BLaER1 treated with 17β-estradiol and CSF1 and Interleukin-3, amounts not matched to agents 10 nM and 100 nM (cell line): ENCODE measurements around the gene GIMD1.
"Not testable (repeated sequence)": the region's sequence is repeated elsewhere in the genome, so short reads cannot be mapped to it uniquely, and the experiment has no call there.

Experiments
- H3K27ac ChIP-seq, 11 experiments: shearing (Covaris generic); formaldehyde crosslinking; 2 replicates each; pipeline ENCODE4 v1.8.1; 2022
- H3K27me3 ChIP-seq, 11 experiments: shearing (Covaris generic); formaldehyde crosslinking; 2 replicates each; pipeline ENCODE4 v1.8.1; 2022
- H3K36me3 ChIP-seq, 11 experiments: shearing (Covaris generic); formaldehyde crosslinking; 2 replicates each; pipeline ENCODE4 v1.8.1; 2022
- H3K4me1 ChIP-seq, 10 experiments: shearing (Covaris generic); formaldehyde crosslinking; 2 replicates each; pipeline ENCODE4 v1.8.1; 2022
- H3K4me2 ChIP-seq, 11 experiments: shearing (Covaris generic); formaldehyde crosslinking; 2 replicates each; pipeline ENCODE4 v1.8.1; 2022
- H3K4me3 ChIP-seq, 10 experiments: shearing (Covaris generic); formaldehyde crosslinking; 2 replicates each; pipeline ENCODE4 v1.8.1; 2022
- H3K9ac ChIP-seq, 11 experiments: shearing (Covaris generic); formaldehyde crosslinking; 2 replicates each; pipeline ENCODE4 v1.8.1; 2022
- H3K9me3 ChIP-seq, 11 experiments: shearing (Covaris generic); formaldehyde crosslinking; replicated peaks in 1 of 11; 2 replicates each; pipeline ENCODE4 v1.8.1; 2022
- H4K20me1 ChIP-seq, 11 experiments: shearing (Covaris generic); formaldehyde crosslinking; 2 replicates each; pipeline ENCODE4 v1.8.1; 2022
- Cebpa-rat ChIP-seq, 11 experiments: shearing (Covaris generic); IDR thresholded peaks; 2 replicates each; pipeline ENCODE4 v1.8.1; 2022

GIMD1 gene

DNA sequence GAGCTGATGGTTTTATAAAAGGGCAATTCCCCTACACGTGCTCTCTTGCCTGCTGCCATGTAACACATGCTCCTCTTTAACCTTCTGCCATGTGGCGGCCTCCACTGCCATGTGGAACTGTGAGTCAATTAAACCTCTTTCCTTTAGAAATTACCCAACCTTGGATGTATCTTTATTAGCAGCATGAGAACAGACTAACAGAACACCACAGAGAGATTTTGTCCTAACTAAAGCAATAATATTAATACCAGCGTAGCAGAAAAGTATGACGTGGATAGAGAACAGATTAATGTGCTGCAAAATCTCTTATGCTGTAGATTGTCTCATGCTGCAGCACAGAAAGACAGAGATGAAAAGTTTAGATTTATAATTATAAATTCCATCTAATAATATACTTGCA is 29.1 kb downstream of the GIMD1 start:
- Histone ChIP-seq H3K4me2 (no peak overlapping the region), H3K4me1 (no peaks in the 10 kb centered on the region), H3K9ac (no peak overlapping the region), H3K27ac (no peak overlapping the region), H3K4me3 (no peak overlapping the region), H3K9me3 (peaks cover 42 to 51% (median 48%) of the 10 kb centered on the region in 11 experiments), H3K27me3 (no peaks in the 10 kb centered on the region), H4K20me1 (peaks cover 0 to 42% (median 29%) of the 10 kb centered on the region in 11 experiments; a peak in 13 of 22 replicates), H3K36me3 (peaks cover 88 to 100% (median 98%) of the 10 kb centered on the region in 11 experiments)
- TF ChIP-seq Cebpa-rat (IDR thresholded peaks at IDR 0.05), result no peak

DNA sequence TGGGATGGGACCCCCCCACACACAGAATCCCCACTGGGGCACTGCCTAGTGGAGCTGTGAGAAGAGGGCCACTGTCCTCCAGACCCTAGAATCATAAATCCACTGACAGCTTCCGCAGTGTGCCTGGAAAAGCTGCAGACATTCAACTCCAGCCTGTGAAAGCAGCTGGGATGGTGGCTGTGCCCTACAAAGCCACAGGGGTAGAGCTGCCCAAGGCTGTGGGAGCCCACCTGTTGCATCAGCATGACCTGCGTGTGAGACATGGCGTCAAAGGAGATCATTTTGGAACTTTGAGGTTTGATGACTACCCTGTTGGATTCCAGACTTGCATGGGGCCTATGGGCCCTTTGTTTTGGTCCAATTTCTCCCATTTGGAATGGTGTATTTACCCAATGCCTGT is 29.9 kb downstream of the GIMD1 start:
- Histone ChIP-seq H3K27ac (no peak overlapping the region), H3K4me1 (no peaks in the 10 kb centered on the region), H3K9me3 (peaks cover 42 to 51% (median 48%) of the 10 kb centered on the region in 11 experiments), H3K4me2 (no peak overlapping the region), H3K9ac (no peak overlapping the region), H4K20me1 (peaks cover 0 to 35% (median 23%) of the 10 kb centered on the region in 11 experiments; a peak in 12 of 22 replicates), H3K27me3 (no peaks in the 10 kb centered on the region), H3K4me3 (no peak overlapping the region), H3K36me3 (peaks cover 88 to 100% (median 98%) of the 10 kb centered on the region in 11 experiments)
- no peak for TF ChIP-seq Cebpa-rat (IDR thresholded peaks at IDR 0.05)

DNA sequence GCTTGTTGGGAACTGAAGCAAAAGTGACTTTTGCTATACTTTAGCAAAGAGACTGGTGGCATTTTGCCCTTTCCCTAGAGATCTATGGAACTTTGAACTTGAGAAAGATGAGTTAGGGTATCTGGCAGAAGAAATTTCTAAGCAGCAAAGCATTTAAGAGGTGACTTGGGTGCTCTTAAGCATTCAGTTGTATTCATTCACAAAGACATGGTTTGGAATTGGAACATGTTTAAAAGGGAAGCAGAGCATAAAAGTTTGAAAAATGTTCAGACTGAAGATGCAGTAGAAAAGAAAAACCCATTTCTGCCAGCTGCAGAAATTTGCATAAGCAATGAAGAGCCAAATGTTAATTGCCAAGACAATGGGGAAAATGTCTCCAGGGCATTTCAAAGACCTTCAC is 30.7 kb downstream of the GIMD1 start:
- no peak overlapping the region for H3K27ac ChIP-seq
- H3K9ac ChIP-seq, result no peak overlapping the region
- no peak overlapping the region for H3K4me2 ChIP-seq
- H3K9me3 ChIP-seq, result peaks cover 42 to 51% (median 48%) of the 10 kb centered on the region in 11 experiments
- H4K20me1 ChIP-seq, result peaks cover 0 to 27% (median 20%) of the 10 kb centered on the region in 11 experiments; a peak in 12 of 22 replicates
- no peak overlapping the region for H3K4me3 ChIP-seq
- H3K27me3 ChIP-seq, result no peaks in the 10 kb centered on the region
- no peaks in the 10 kb centered on the region for H3K4me1 ChIP-seq
- peaks cover 90 to 100% (median 99%) of the 10 kb centered on the region in 11 experiments for H3K36me3 ChIP-seq
- TF ChIP-seq Cebpa-rat (IDR thresholded peaks at IDR 0.05), result no peak

DNA sequence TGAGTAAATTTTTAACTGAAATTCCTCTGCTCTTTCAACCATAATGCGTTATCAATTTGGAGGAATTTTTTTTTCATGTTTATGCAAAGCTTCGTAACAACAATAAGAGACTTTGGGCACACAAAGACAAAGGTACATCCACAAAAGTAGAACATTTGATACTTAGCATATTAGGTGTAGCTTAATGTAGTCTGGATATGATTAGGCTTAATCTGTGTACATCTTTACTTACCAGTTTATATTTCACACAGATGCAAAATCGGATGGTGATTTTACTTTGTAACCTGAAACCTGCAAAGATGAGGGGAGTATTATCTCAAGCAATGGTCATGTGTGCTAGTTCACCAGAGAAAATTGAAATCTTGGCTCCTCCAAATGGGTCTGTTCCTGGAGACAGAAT is 32.0 kb downstream of the GIMD1 start:
- peaks cover 42 to 51% (median 46%) of the 10 kb centered on the region in 11 experiments for H3K9me3 ChIP-seq
- H3K36me3 ChIP-seq, result peaks cover 90 to 100% (median 94%) of the 10 kb centered on the region in 11 experiments
- peaks cover 0 to 14% (median 8%) of the 10 kb centered on the region in 11 experiments; a peak in 9 of 22 replicates for H4K20me1 ChIP-seq
- H3K27ac ChIP-seq, result no peak overlapping the region
- H3K9ac ChIP-seq, result no peak overlapping the region
- H3K4me3 ChIP-seq, result no peak overlapping the region; a peak in 1 of 20 replicates
- no peak for TF ChIP-seq Cebpa-rat (IDR thresholded peaks at IDR 0.05)
- H3K4me1 ChIP-seq, result no peaks in the 10 kb centered on the region
- no peak overlapping the region for H3K4me2 ChIP-seq
- H3K27me3 ChIP-seq, result no peaks in the 10 kb centered on the region

DNA sequence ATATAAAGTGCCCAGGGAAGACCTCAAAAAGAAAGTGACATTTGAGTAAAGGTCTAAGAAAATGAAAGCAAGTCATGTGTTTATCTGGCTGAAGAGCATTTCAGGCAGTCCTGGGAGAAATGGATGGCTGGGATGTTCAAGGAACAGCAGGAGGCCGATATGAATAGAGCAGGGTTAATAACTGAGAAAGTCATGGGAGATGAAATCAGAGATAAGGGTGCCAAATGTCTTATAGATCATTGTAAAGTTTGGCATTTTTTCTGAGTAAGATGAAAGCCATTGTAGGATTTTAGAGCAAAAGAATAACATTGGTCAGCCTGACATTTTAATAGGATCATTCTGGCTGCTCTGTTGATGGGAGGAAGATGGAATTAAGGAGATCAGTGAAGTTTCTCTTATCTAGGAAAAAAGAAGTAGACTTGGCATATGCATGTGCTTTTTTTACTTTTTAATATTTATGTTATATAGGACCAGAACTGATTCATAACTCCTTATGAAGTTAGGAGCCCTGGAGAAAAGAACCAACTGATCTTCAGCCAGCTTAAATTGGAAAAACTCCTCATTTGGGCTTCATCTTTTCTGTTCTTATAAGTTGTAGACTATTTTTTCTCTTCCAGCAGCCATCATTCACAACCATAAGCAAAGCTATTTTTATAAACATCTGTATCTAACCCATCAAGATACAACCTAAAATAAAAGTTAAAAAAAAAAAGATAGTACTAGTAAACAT is 33.7 kb downstream of the GIMD1 start:
- no peak overlapping the region for H3K4me2 ChIP-seq
- H3K27ac ChIP-seq, result no peak overlapping the region
- TF ChIP-seq Cebpa-rat (IDR thresholded peaks at IDR 0.05), result no peak
- no peaks in the 10 kb centered on the region for H3K4me1 ChIP-seq
- H3K9me3 ChIP-seq, result peaks cover 27 to 35% (median 30%) of the 10 kb centered on the region in 11 experiments
- no peaks in the 10 kb centered on the region for H3K27me3 ChIP-seq
- no peak overlapping the region for H3K4me3 ChIP-seq
- H4K20me1 ChIP-seq, result peaks cover 0 to 10% (median 0%) of the 10 kb centered on the region in 11 experiments; a peak in 7 of 22 replicates
- peaks cover 87 to 100% (median 93%) of the 10 kb centered on the region in 11 experiments for H3K36me3 ChIP-seq
- no peak overlapping the region for H3K9ac ChIP-seq

DNA sequence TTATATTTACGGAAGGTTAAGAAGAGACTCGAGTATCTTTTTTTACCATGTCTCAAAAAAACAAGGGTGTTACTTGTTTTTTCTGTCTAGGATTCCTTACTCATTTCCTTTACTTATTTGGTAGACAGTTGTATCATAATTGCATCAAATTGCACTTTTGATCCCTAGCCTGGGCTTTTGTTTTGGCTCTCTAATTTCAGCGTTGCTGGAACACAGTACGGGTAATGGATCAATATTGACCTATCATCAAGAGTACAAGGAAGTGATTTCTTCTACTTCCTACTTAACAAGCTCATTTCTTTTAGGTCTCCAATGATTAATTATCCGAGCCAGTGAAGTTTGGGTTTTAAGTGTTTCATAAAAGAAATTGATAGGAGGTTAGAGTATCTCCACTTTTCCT is 35.4 kb downstream of the GIMD1 start:
- H3K27me3 ChIP-seq, result no peaks in the 10 kb centered on the region
- no peak overlapping the region for H3K27ac ChIP-seq
- no peak for TF ChIP-seq Cebpa-rat (IDR thresholded peaks at IDR 0.05)
- no peaks in the 10 kb centered on the region for H3K4me1 ChIP-seq
- H3K36me3 ChIP-seq, result peaks cover 85 to 100% (median 93%) of the 10 kb centered on the region in 11 experiments
- peaks cover 11 to 19% (median 16%) of the 10 kb centered on the region in 11 experiments; a peak in 20 of 22 replicates for H3K9me3 ChIP-seq
- no peak overlapping the region for H3K9ac ChIP-seq
- H3K4me3 ChIP-seq, result no peak overlapping the region
- no peak overlapping the region for H3K4me2 ChIP-seq
- peaks cover 0 to 18% (median 4%) of the 10 kb centered on the region in 11 experiments; a peak in 8 of 22 replicates for H4K20me1 ChIP-seq

DNA sequence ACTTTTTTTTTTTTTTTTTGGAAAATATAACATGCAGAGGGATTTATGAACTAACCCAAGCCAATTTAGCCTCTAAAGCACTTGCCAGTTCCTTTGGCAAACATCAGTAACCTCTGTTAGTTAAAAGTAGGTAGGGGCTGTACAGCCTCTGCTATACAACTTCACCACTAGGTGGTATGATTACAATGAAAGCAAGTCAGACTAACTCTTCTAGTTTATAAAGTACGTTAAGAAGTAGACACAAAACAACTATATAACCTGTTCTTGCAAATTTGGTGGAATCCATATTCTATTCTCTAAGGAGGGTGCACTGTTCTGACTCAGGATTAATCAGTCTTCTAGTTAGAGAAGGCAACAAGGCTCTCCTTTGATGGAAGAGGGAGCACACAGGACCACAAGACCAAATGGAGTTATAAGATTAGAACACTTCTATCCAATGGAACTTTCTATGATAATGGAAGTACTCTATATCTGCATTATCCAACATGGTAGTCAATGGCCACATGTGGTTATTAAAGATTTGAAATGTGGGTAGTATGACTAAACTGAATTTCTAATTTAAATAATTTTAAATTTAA is 39.4 kb downstream of the GIMD1 start:
- H3K9me3 ChIP-seq, result no peaks in the 10 kb centered on the region
- H3K36me3 ChIP-seq, result peaks cover 75 to 98% (median 90%) of the 10 kb centered on the region in 11 experiments
- no peak overlapping the region for H3K4me3 ChIP-seq
- TF ChIP-seq Cebpa-rat (IDR thresholded peaks at IDR 0.05), result no peak
- H3K27ac ChIP-seq, result no peak overlapping the region
- H3K4me2 ChIP-seq, result no peak overlapping the region
- H3K27me3 ChIP-seq, result no peaks in the 10 kb centered on the region
- H4K20me1 ChIP-seq, result peaks cover 0 to 23% (median 5%) of the 10 kb centered on the region in 11 experiments; a peak in 8 of 22 replicates
- H3K4me1 ChIP-seq, result no peaks in the 10 kb centered on the region; a peak in 1 of 20 replicates
- no peak overlapping the region for H3K9ac ChIP-seq

DNA sequence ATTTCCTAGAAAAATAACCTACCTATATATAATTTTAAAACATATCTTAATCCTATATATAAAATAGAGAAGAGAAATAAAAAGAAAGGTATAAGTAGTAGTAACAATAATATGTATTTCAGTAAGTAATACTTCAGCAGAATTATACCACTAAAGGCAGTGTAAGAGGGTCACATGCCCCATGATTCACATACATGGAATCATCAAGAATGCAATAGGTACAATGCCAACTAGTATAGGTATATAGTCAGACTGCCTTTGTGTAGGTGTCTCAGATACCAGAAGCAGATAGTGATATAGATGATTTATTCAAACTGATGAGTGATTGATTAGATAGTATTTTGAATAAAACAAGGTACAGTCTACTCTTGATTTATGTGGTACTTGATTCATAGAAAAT is 42.8 kb downstream of the GIMD1 start:
- peaks cover 60 to 85% (median 69%) of the 10 kb centered on the region in 11 experiments for H3K36me3 ChIP-seq

DNA sequence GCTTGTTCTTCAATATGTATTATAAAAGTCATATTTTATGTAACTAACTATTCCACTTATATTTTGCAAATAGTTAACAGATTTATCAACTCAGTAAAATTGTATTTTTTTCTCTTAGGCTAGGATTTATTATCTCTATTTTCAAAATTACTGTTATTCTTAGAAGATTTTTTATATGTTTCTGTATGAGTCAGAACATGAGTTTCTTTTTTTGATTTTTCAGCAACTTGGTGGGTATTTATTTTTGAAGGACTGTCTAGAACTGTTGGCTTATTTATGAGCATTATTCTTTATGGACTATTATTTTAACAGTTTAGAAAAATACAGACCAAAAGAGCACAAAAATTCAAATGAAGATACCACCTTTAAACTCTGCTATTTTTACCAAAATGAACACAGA is 45.5 kb downstream of the GIMD1 start:
- Histone ChIP-seq H3K4me2 (no peak overlapping the region), H3K27me3 (no peaks in the 10 kb centered on the region), H3K27ac (no peak overlapping the region), H3K4me3 (no peak overlapping the region), H3K9me3 (peaks cover 7 to 19% (median 17%) of the 10 kb centered on the region in 11 experiments; a peak in 19 of 22 replicates), H3K4me1 (peaks cover under 1 to 14% (median 4%) of the 10 kb centered on the region in 10 experiments; a peak in 18 of 20 replicates), H3K36me3 (peaks cover 48 to 81% (median 58%) of the 10 kb centered on the region in 11 experiments), H4K20me1 (peaks cover 0 to 33% (median 6%) of the 10 kb centered on the region in 11 experiments; a peak in 10 of 22 replicates), H3K9ac (no peak overlapping the region)
- no peak for TF ChIP-seq Cebpa-rat (IDR thresholded peaks at IDR 0.05)

More for the DNA sequence above, 42.8 kb downstream of the GIMD1 start:
- H3K9ac ChIP-seq, result no peak overlapping the region
- H3K4me1 ChIP-seq, result no peaks in the 10 kb centered on the region; a peak in 1 of 20 replicates
- H3K9me3 ChIP-seq, result peaks cover 0 to 7% (median 6%) of the 10 kb centered on the region in 11 experiments; a peak in 17 of 22 replicates
- H3K27ac ChIP-seq, result no peak overlapping the region
- no peak for TF ChIP-seq Cebpa-rat (IDR thresholded peaks at IDR 0.05)
- peaks cover 0 to 39% (median 12%) of the 10 kb centered on the region in 11 experiments; a peak in 11 of 22 replicates for H4K20me1 ChIP-seq
- no peak overlapping the region for H3K4me2 ChIP-seq
- no peak overlapping the region for H3K4me3 ChIP-seq
- no peaks in the 10 kb centered on the region for H3K27me3 ChIP-seq

DNA sequence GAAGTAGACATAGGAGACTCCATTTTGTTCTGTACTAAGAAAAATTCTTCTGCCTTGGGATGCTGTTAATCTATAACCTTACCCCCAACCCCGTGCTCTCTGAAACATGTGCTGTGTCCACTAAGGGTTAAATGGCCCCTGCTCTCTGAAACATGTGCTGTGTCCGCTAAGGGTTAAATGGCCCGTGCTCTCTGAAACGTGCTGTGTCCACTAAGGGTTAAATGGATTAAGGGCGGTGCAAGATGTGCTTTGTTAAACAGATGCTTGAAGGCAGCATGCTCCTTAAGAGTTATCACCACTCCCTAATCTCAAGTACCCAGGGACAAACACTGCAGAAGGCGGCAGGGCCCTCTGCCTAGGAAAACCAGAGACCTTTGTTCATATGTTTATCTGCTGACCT is 46.8 kb downstream of the GIMD1 start:
- H3K27ac ChIP-seq, H3K4me2 ChIP-seq, H3K4me3 ChIP-seq, H3K27me3 ChIP-seq, H3K9ac ChIP-seq: not testable (repeated sequence)
- Histone ChIP-seq H3K36me3 (peaks cover 35 to 68% (median 45%) of the 10 kb centered on the region in 11 experiments), H3K9me3 (peaks cover 7 to 19% (median 17%) of the 10 kb centered on the region in 11 experiments; a peak in 19 of 22 replicates), H3K4me1 (peaks cover 11 to 23% (median 15%) of the 10 kb centered on the region in 10 experiments), H4K20me1 (peaks cover 0 to 36% (median 6%) of the 10 kb centered on the region in 11 experiments; a peak in 10 of 22 replicates)

DNA sequence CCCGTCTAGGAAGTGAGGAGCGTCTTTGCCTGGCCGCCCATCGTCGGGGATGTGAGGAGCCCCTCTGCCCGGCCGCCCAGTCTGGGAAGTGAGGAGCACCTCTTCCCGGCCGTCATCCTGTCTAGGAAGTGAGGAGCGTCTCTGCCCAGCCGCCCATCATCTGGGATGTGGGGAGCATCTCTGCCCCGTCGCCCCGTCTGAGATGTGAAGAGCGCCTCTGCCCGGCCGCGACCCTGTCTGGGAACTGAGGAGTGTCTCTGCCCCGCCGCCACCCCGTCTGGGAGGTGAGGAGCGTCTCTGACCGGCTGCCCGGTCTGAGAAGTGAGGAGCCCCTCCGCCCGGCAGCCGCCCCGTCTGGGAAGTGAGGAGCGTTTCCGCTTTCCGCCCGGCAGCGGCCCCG is 47.4 kb downstream of the GIMD1 start:
- not testable (repeated sequence) for H3K4me2 ChIP-seq, H3K9ac ChIP-seq, H3K4me3 ChIP-seq, H3K27me3 ChIP-seq, H3K27ac ChIP-seq
- H3K4me1 ChIP-seq, result peaks cover 11 to 23% (median 15%) of the 10 kb centered on the region in 10 experiments
- peaks cover 0 to 36% (median 6%) of the 10 kb centered on the region in 11 experiments; a peak in 10 of 22 replicates for H4K20me1 ChIP-seq
- peaks cover 7 to 19% (median 17%) of the 10 kb centered on the region in 11 experiments; a peak in 19 of 22 replicates for H3K9me3 ChIP-seq
- peaks cover 28 to 61% (median 38%) of the 10 kb centered on the region in 11 experiments for H3K36me3 ChIP-seq
